Stomach (tissue), 4 donors: ENCODE results near the gene KCNN2.

Source experiments
- EP300 ChIP-seq: sonication (generic); formaldehyde crosslinking; IDR thresholded peaks from one replicate; pipeline ENCODE4 v1.6.1; 2017; ENCODE audit warnings: antibody characterized with exemption
- POLR2A ChIP-seq, 4 donors: fragments of 450-650 bp; IDR thresholded peaks; one replicate each; pipeline ENCODE4 v1.6.1; 2016; ENCODE audit warnings: antibody characterized with exemption in 4 of 4, control low read depth in 2 of 4, mild to moderate bottlenecking in 1 of 4, moderate library complexity in 1 of 4
- POLR2AphosphoS5 ChIP-seq, 3 donors: sonication (generic); formaldehyde crosslinking; IDR thresholded peaks; one replicate each; pipeline ENCODE4 v1.6.1; 2016; ENCODE audit warnings: antibody characterized with exemption in 3 of 3
- TF ChIP-seq, protein P1 (sequence below), 7 experiments: fragments of 450-650 bp in 4 of 7; fragments of 200-600 bp in 3 of 7; sonication (generic) in 3 of 7; IDR thresholded peaks; one replicate each; pipeline ENCODE4 v1.5.1; 2016 to 2019; ENCODE audit warnings: antibody characterized with exemption in 7 of 7, control low read depth in 2 of 7, mild to moderate bottlenecking in 1 of 7

DNA sequence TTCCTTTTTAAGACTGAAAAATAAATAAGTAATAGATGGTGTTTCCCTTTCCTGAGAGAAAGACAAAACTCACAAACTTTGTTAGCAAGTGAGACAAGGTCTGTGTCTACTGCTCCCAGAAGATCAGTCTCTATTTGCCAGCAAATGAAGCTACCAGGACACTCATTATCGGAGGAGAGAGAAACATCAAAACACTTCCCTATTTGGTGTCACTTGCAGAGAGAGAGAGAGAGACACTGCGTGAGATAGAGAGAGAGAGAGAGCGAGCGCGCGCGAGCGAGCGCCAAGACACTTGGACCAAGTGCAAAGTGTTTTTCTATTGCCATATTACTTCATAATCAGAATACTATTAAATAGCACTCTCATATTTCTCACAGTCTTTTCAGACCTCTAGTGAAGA is 142.7 kb downstream of the KCNN2 start:
- TF ChIP-seq POLR2A (IDR thresholded peaks at IDR 0.05), result no peak
- TF ChIP-seq, protein P1, sequence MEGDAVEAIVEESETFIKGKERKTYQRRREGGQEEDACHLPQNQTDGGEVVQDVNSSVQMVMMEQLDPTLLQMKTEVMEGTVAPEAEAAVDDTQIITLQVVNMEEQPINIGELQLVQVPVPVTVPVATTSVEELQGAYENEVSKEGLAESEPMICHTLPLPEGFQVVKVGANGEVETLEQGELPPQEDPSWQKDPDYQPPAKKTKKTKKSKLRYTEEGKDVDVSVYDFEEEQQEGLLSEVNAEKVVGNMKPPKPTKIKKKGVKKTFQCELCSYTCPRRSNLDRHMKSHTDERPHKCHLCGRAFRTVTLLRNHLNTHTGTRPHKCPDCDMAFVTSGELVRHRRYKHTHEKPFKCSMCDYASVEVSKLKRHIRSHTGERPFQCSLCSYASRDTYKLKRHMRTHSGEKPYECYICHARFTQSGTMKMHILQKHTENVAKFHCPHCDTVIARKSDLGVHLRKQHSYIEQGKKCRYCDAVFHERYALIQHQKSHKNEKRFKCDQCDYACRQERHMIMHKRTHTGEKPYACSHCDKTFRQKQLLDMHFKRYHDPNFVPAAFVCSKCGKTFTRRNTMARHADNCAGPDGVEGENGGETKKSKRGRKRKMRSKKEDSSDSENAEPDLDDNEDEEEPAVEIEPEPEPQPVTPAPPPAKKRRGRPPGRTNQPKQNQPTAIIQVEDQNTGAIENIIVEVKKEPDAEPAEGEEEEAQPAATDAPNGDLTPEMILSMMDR (IDR thresholded peaks at IDR 0.05), result no peak
- TF ChIP-seq POLR2AphosphoS5 (IDR thresholded peaks at IDR 0.05), result no peak
- no peak for TF ChIP-seq EP300
